ENCODE measurements around the gene ADD1.

The ADD1 gene

DNA sequence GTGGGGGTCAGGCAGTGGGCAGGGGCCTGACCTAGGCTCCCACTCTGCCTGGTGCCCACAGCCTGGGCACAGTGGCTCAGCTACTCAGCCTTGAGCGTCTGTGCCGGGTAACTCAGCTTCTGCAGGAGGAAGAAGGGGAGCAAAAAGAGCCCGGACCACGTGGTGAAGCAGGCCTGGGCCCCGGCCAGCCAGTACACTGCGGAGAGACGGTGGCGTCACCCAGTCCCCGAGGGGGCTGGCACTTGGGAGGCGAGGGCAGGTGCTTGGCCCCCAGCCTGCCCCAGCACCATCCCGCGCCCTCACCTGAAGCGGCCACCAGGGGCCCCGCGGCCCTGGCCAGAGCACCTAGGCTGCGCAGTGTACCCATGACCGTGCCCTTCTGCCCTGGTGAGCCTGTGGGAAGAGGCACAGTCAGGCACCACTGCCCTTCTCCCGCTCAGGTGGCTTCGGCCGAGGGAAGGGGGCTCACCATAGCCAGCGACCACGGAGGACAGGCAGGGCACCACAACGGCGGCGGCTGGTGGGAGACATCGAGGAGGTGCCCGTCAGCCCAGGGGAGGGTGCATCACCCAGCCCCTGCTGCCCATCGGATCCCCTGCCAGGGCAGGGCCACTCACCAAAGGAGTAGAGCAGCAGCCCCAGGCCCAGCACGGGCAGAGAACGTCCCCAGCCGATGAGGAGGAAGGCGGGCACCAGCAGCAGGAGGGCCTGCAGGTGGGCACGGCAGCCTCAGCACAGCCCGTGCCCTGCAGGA, 87.3 kb downstream of the ADD1 start:
- ChIA-PET CTCF (no interaction called here), POLR2A (no interaction called here)
- DNase-seq (ENCODE audit: low read depth, low spot score): no peak
- H3K4me3 ChIP-seq (ENCODE audit: low read depth, low read length): no peak overlapping the region
- TF ChIP-seq, protein P1, sequence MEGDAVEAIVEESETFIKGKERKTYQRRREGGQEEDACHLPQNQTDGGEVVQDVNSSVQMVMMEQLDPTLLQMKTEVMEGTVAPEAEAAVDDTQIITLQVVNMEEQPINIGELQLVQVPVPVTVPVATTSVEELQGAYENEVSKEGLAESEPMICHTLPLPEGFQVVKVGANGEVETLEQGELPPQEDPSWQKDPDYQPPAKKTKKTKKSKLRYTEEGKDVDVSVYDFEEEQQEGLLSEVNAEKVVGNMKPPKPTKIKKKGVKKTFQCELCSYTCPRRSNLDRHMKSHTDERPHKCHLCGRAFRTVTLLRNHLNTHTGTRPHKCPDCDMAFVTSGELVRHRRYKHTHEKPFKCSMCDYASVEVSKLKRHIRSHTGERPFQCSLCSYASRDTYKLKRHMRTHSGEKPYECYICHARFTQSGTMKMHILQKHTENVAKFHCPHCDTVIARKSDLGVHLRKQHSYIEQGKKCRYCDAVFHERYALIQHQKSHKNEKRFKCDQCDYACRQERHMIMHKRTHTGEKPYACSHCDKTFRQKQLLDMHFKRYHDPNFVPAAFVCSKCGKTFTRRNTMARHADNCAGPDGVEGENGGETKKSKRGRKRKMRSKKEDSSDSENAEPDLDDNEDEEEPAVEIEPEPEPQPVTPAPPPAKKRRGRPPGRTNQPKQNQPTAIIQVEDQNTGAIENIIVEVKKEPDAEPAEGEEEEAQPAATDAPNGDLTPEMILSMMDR (IDR thresholded peaks at IDR 0.05; ENCODE audit: insufficient read depth, low read length, missing control alignments): peak; percentile 16

DNA sequence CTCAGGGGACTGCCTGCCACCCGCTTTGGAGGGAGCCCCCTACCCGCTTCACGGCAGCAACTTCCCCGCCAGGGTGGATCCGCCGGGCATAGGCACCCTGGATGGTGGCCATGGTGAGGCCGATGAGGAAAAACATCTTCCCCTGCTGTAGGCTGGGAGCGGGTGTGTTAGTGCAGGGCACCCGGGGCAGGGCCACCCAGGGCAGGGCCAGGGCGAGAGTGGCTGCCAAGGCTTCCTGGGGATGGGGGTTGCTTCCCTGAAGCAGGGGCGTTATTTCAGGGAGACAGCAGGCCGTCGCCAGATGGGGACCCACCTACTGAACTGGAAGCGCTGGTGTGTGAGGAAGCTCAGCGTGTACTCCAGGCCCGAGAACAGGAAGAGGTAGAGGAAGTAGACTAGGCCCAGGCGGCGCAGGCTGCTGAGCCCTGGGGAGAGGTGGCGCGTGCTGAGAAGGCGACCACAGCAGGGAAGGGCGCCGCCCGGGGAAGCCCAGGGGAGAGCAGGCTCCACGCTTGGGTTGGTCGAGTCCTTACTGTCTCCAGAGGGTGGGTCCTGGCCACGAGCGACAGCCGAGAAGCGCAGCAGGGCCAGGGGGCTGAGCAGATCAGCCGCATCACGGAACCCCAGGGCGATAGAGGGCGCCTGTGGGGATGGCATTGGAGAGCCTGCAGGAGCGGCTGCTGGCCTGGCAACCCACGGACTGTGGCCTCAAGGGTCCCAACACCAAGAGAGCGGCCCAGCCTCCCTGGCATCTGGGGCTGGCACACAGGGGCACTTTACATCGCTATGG, 88.1 kb downstream of the ADD1 start:
- ChIA-PET CTCF (no interaction called here), POLR2A (no interaction called here)
- DNase-seq (ENCODE audit: low read depth, low spot score): no peak
- no peak overlapping the region for H3K4me3 ChIP-seq (ENCODE audit: low read depth, low read length)
- TF ChIP-seq, protein P1 (IDR thresholded peaks at IDR 0.05; ENCODE audit: insufficient read depth, low read length, missing control alignments): no peak

DNA sequence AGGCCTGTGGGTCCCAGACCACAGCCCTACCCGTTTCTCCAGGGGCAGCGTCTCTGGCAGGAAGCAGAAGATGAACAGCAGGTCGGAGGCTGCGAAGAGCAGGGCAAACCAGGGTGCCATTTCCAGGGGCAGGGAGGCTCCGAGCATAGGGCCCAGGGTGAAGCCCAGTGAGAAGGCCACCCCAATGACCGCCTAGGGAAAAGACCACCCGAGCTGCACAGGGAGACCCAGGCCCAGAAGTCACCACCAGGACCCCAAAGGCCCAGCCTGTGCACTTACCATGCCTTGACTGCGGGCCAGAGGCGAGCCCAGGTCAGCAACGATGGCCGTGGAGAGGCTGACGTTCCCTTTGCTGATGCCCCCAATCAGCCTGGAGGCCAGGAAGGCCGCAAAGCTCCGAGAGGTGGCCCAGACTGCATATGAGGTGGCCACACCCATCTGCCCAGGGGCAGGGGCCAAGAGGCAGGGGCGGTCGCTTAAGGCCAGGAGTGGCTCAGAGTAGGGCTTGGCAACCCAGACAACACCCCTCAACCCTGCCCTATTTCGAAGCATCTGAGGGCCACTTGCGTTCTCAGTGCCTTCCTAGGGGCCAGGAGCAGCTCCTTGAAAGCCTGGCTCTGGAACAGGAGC, 88.8 kb downstream of the ADD1 start:
- H3K4me3 ChIP-seq (ENCODE audit: low read depth, low read length): peak overlapping the region; percentile 89
- no peak for DNase-seq (ENCODE audit: low read depth, low spot score)
- CTCF ChIA-PET: no interaction called here
- POLR2A ChIA-PET: no interaction called here
- TF ChIP-seq, protein P1 (IDR thresholded peaks at IDR 0.05; ENCODE audit: insufficient read depth, low read length, missing control alignments): no peak

DNA sequence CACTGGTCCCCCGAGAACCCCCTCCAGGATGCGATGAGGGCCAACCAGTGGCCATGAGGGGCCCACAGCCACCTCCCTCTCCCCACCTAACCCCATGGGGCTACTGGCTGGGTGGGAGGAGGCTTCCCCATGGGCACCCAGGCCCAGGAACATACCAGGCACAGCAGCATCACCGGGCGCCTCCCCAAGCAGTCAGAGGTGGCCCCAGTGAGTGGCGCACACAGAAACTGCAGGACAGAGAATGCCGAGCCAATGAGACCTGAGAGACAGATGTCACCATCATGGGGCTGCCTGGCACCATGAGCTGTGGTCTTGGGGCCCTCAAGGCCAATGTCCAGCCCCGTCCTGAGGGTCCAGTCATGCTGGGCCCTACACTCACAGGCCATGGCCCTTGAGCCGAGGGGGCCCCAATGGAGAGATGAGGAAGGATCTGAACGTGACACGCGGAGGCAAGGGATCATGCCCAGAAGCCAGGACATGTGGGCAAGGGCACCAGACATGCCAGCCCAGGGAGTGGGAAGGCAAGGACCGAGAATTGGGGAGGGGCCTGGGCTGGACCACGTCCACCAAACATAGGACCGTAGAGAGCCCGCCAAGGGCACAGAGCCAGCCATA, 89.4 kb downstream of the ADD1 start:
- POLR2A ChIA-PET: no interaction called here
- TF ChIP-seq, protein P1 (IDR thresholded peaks at IDR 0.05; ENCODE audit: insufficient read depth, low read length, missing control alignments): no peak
- peak overlapping the region; percentile 89 for H3K4me3 ChIP-seq (ENCODE audit: low read depth, low read length)
- no peak for DNase-seq (ENCODE audit: low read depth, low spot score)
- CTCF ChIA-PET: no interaction called here

DNA sequence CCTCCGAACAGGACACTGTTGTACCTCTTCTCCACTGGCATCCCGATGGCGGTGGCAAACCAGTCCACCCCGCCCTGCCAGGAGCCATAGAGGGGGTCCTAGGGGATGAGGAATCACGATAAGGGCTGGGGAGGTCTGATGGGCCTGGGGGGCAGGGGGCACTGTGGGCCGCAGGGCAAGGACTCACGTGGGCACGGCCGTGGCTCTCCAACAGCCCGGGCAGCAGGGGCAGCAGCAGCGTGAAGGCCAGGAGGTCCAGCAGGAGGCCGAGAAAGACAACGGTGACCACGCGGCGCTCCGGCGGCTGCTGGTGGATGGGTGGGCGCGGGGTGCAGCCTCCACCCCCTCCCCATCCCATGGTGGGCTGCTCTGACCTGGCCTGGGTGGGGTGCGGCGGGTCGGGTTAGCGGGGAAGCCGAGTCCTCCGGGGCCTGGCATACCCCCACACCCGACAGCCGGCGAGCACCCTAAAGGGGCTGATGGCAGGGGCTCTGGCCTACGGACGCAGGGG, 90.0 kb downstream of the ADD1 start:
- TF ChIP-seq, protein P1 (IDR thresholded peaks at IDR 0.05; ENCODE audit: insufficient read depth, low read length, missing control alignments): no peak
- POLR2A ChIA-PET: no interaction called here
- CTCF ChIA-PET: no interaction called here
- H3K4me3 ChIP-seq (ENCODE audit: low read depth, low read length): peak overlapping the region; percentile 89
- no peak for DNase-seq (ENCODE audit: low read depth, low spot score)

Data from AG04449 (cell line).